PFSK-1 (cell line): ENCODE data around the gene PSMA3.

ENCODE experiments used
- POLR2AphosphoS5 ChIP-seq: IDR thresholded peaks from 2 replicates; pipeline ENCODE4 v1.6.1; 2012; ENCODE audit warnings: low read depth, mild to moderate bottlenecking, control low read depth, low read length, moderate library complexity
- SIN3A ChIP-seq: IDR thresholded peaks from 2 replicates; pipeline ENCODE4 v1.6.1; 2012; ENCODE audit warnings: mild to moderate bottlenecking, low read length, moderate library complexity, borderline replicate concordance; ENCODE audit not compliant: insufficient read depth
- TAF1 ChIP-seq: IDR thresholded peaks from 2 replicates; pipeline ENCODE4 v1.6.1; 2012; ENCODE audit warnings: low read length, control low read depth, borderline replicate concordance; ENCODE audit not compliant: insufficient read depth
- TF ChIP-seq, protein P1 (sequence below), 2 experiments: IDR thresholded peaks; 2 replicates each; pipeline versions ENCODE4 v1.6.1 to v1.8.0; 2011 to 2012; ENCODE audit warnings: low read depth in 2 of 2, low read length in 2 of 2, control low read depth in 1 of 2, inconsistent platforms in 1 of 2, mild to moderate bottlenecking in 1 of 2, moderate library complexity in 1 of 2; ENCODE audit not compliant: insufficient read depth in 1 of 2

DNA sequence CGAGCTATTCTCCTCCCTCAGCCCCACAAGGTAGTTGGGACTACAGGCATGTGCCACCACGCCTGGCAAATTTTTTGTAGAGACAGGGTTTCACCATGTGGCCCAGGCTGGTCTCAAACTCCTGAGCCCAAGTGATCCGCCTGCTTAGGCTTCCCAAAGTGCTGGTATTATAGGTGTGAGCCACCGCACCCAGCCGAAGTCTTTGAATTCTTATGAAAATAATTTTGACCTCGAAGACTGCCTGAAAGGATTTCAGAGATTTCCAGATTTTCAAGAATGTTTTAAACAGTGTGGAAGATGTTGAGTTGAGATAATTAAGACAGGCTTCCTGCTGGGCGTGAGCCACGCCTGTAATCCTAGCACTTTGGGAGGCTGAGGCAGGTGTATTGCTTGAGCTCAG, 5.0 kb downstream of the PSMA3 start:
- TF ChIP-seq TAF1, result no peak
- TF ChIP-seq SIN3A, result no peak
- TF ChIP-seq, protein P1, sequence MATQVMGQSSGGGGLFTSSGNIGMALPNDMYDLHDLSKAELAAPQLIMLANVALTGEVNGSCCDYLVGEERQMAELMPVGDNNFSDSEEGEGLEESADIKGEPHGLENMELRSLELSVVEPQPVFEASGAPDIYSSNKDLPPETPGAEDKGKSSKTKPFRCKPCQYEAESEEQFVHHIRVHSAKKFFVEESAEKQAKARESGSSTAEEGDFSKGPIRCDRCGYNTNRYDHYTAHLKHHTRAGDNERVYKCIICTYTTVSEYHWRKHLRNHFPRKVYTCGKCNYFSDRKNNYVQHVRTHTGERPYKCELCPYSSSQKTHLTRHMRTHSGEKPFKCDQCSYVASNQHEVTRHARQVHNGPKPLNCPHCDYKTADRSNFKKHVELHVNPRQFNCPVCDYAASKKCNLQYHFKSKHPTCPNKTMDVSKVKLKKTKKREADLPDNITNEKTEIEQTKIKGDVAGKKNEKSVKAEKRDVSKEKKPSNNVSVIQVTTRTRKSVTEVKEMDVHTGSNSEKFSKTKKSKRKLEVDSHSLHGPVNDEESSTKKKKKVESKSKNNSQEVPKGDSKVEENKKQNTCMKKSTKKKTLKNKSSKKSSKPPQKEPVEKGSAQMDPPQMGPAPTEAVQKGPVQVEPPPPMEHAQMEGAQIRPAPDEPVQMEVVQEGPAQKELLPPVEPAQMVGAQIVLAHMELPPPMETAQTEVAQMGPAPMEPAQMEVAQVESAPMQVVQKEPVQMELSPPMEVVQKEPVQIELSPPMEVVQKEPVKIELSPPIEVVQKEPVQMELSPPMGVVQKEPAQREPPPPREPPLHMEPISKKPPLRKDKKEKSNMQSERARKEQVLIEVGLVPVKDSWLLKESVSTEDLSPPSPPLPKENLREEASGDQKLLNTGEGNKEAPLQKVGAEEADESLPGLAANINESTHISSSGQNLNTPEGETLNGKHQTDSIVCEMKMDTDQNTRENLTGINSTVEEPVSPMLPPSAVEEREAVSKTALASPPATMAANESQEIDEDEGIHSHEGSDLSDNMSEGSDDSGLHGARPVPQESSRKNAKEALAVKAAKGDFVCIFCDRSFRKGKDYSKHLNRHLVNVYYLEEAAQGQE (IDR thresholded peaks at IDR 0.05; ENCODE audit: insufficient read depth in 1 of 2, low read depth in 2 of 2, low read length in 2 of 2), result no peak
- no peak for TF ChIP-seq POLR2AphosphoS5
